NCI-H748 treated with DMSO at 0.1 percent for 48 hours (cell line): ENCODE results near the gene UBTD2.
"Not testable (repeated sequence)": the region's sequence is repeated elsewhere in the genome, so short reads cannot be mapped to it uniquely, and the experiment has no call there.

Experiments
- DNase-seq: peaks from one replicate; lab custom pipeline; 2025; lab: John Stamatoyannopoulos, UW

Gene UBTD2

DNA sequence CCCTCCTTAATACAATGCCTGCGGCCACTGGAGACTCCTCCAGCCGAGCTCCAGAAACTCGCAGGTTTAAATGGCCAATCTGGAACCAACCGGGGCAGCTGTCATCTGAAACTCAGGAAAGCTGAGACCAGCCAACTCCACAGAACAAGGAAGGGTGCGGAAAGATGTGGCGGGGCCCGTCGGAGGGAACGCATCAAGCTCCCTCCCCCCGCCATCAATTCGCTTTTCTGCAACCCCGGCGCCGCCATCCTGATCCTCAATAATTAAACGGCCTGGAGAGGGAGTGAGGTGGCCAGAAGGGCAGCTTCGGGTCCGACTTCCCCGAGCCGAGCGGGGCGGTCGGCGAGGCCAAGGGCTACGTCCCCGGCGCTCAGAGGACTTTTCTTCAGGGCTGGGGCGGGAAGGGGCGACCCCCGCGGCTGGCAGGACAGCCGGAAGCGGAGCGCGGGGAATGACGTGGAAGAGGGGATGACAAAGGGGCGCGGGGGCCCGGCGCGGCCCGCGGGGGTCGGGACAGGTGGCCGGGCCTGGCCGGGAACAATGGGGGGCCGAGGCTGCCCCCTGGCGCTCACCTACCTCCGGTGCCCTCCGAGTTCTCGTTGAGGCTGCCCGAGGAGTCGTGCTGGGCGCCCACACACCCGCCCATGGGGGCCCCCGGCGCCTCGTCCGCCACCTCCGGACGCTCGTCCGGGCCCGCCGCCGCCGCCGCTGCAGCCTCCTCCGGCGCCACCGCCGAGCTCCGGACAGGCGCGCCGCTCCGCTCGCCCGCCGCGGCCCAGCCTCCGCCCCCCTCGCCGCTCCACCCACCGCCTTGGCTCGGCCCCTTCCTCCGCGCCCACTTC, at the start of gene UBTD2:
UBTD2 (minus strand) TSS at position 745 of the 842 bp plus-strand sequence; CDS start at position 646, 99 bp downstream.
- peak; percentile 60 for DNase-seq

GRCh38 chr5:172326901-172327300, 43.3 kb upstream of the UBTD2 start:
- DNase-seq, result not testable (repeated sequence)

GRCh38 chr5:172325452-172325851, 41.9 kb upstream of the UBTD2 start:
- DNase-seq, result no peak

DNA sequence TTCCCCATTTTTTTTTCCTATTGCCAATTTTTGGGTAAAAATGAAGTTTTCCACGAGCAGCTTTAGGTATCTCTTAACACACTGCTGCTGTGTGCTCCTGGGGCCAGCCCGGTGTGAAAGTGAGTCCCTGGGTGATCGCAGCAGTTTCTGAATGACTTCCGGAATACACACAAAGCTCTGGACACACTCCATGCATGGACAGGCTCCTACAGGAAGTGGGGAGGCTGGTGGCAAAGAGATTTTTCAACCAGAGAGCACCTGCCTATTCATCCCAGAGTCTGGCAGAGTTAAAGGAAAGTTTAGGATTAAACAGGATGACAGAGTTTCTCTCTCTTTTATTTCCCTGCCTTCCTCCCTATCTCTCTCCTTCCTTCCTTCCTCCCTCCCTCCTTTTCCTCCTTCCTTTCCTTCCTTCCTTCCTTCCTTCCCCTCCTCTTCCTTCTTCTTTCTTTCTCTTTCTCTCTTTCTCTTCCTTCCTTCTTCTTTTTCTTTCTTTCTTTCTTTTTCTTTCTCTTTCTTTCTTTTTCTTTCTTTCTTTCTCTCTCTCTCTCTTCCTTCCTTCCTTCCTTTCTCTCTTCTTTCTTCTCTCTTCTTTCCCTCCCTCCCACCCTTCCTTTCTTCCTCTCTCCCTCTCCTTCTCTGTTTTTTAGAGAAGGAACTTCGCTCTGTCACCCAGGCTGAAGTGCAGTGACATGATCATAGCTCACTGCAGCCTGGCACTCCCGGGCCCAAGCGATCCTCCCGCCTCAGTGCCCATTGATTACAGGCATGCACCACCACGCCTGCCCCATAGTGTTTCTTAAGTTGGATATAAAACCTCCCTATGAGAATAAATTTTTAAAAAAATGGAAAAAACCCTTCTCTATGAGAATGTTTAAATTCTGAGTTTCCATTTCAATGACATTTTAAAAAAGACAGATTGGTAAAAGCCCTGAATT, 38.7 kb upstream of the UBTD2 start:
- DNase-seq, result no peak

- no peak for DNase-seq
Observed at GRCh38 chr5:172321593-172321992, 38.0 kb upstream of the UBTD2 start.

DNA sequence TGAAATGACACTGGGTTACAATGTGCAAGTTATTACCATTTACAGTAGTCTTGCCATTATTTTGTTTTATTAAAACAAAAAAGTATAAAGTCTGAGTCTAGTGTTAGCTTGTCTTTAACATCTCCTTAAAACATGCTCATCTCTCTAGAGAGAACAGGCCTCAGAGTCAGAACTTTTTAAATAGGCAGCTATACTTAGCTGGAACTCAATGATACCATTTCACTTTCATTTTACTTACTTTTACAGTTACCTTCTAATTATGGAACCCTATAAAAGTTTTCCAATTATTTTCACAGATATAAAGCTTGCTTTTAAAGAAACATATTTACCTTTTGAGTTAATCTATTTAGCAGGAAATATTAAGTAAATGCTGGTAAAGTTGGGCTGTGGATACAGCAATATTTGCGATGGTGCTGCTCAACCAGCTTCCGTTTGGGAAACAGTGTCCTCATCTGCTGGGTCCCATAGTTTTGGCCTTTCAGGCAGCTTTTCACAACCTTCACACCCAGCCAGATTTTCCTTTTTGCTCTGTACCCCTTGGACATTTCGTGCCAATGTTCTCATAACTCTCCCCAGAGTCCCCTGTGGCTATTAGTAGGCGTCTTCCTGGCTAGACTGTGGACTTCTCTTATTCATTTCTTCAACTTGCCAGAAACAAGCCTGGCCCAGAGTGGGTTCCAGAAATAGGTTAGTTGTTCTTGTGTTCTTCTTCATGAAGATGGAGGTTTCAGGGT, 36.3 kb upstream of the UBTD2 start:
- DNase-seq, result no peak

DNA sequence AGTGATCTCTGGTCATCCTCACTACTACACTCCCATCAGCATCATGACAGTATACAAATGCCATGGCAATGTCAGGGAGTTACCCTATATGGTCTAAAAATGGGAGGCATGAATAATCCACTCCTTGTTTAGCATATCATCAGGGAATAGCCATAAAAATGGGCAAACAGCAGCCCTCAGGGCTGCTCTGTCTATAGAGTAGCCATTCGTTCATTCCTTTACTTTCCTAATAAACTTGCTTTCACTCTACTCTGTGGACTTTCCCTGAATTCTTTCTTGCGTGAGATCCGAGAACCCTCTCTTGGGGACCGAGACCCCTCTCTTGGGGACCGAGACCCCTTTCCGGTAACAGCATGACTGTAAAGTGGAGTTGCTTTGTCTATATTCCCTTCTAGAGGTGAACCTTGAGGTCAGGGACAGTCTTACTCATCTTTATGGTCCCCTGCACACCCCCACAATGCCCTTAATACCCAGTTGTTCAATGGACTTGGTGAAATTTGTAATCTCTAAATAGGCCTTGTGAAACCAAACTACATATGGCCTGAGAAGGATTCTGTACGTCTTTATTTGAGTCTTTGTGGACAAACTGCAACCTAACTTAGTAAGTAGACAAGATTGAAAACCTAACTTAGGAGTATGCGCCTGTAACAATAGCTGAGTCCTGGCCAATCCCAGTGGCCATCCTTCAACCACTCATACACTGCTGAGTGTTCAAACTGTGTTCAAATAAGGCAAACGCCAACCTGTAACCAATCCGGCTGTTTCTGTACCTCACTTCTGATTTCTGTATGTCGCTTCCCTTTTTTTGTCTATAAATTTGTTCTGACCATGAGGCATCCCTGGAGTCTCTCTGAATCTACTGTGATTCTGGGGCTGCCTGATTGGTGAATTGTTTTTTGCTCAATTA, 32.3 kb upstream of the UBTD2 start:
- no peak for DNase-seq

GRCh38 chr5:172313915-172314314, 30.4 kb upstream of the UBTD2 start:
- no peak for DNase-seq

DNA sequence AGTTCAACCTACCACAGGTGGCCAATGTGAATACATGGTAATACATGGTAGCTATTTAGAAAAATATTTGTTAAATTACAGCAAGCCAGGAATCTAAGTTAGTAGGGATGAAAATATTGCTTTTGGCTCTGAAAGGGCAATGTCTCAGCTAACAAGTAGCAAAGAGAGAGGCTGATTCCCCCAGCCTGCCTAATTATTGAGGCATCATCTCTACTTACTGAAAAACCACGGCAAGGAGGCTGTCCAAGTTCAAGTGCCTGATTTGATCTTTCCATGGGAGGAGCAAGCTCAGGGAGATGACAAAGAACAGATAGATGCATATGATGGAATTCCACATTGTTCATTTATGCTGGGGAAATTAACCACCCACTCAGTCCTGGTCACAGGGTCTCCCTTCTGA, 28.7 kb upstream of the UBTD2 start:
- DNase-seq, result no peak

GRCh38 chr5:172311605-172312004, 28.0 kb upstream of the UBTD2 start:
- DNase-seq, result no peak

GRCh38 chr5:172311026-172311425, 27.5 kb upstream of the UBTD2 start:
- DNase-seq, result no peak

DNA sequence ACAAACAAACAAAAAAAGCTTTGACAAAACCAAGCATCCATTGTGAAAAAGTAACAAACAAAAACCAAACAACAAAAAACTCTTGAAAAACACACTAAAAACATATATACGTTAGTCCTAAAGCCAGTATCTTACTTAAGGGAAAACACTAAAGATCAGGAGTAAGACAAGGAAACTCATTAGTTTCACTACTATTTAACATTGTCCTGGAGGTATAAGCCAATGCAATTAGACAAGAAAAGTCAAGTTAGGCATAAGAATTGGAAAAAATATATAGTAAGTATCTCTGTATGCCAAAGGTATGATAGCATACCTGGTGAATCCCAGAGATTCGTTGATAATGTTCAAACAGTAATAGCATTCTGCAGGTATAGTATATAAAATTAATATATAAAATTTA, 21.8 kb upstream of the UBTD2 start:
- no peak for DNase-seq

- DNase-seq, result no peak
Observed at GRCh38 chr5:172303572-172304335, 20.2 kb upstream of the UBTD2 start.

DNA sequence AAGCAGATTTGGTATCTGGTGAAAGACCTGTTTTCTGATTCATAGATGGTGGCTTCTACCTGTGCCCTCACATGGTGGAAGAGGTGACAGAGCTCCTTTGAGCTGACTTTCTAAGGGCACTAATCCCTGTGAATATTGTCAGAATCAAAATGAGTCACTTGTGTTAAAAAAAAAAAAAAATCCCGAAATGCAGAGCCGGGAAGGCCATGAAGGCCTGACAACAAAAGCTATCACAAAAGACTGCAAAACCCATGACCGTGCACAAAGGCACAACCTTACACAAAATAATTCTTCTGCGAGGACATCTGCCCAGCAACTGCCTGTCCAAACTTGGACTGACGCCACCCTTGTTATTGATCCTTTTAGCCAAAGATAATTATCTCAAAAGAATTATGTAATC, 19.6 kb upstream of the UBTD2 start:
- no peak for DNase-seq

- DNase-seq, result no peak
Observed at GRCh38 chr5:172302047-172302710, 18.6 kb upstream of the UBTD2 start.

DNA sequence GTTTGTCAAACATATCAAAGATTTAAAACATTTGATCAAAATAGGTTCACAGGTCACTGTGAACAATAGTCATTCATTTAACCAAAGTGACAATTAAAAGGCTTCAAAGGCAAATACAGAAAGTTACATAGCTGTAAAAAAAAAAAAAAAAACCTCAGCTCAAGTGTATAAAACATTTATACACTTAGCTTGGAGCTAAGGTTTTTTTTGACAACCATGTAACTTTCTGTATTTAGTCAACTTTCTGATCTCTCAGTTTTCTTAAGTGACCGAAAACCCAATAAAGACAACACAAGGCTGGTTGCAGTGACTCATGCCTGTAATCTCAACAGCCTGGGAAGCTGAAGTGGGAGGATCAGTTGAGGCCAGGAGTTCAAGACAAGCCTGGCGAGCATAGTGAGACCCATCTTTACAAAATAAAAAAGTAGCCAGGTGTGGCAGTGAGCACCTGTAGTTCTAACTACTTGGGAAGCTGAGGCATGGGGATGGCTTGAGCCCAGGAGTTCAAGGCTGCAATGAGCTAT, 16.4 kb upstream of the UBTD2 start:
- DNase-seq, result no peak

DNA sequence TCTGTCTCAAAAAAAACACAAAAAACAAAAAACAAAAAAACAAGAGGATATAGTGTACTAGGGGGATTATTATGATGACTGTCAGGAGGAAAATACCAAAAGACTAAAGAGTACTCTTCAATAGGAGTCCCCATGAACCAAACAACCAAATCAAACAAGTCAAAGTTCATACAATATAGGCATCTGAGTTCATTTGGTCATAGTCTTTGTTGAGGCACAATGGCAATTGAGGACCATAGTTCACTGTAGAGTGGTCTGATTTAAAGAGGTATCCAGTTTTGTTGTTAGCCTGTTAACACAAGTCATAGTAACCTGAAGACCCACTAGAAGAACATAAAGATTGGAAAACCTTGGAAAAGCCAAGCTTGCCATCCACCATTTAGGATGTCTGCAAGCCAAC, 11.3 kb upstream of the UBTD2 start:
- DNase-seq, result no peak

DNA sequence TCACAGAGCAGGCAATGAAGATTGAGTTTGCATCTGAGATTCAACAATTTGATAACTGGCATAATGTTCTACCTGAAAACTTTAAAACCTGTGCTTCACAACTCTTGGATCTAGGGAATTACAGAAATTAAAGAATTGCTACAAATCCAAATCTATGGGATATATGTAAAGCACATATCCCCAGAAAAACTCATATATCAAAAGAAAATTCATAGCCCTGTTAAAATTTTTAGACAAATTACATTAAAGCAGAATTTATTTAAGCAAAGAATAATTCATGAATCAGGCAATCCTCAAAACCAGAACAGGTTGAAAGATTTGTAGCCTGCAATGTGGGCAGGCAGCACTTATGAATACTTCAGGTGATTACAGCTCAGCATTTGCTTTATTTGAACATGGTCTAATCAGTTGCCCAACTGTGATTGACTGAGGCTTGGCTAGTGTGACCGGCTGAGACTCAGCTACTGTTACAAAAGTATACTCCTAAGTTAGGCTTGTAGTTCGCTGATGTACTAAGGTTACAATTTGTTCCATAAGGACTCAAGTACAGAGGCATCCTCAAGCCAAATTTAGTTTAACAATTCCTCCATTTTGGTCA, 10.3 kb upstream of the UBTD2 start:
- DNase-seq, result no peak

- DNase-seq, result peak; percentile 61
Observed at GRCh38 chr5:172293054-172293744, 9.6 kb upstream of the UBTD2 start.
